Colon (tissue), 2 donors: ENCODE measurements around the gene USP30.

Experiments
- FAIRE-seq: peaks from 2 replicates; lab custom pipeline; 2012; peaks lifted over from hg19 to GRCh38; lab: Jason Lieb, UNC
- donor health status: control.
- donor health status: control.

The USP30 gene

GRCh38 chr12:109127533-109128242 is 75.3 kb downstream of the USP30 start:
- FAIRE-seq: no peak

- FAIRE-seq: no peak
Measured at GRCh38 chr12:109130297-109131153, 78.1 kb downstream of the USP30 start.

DNA sequence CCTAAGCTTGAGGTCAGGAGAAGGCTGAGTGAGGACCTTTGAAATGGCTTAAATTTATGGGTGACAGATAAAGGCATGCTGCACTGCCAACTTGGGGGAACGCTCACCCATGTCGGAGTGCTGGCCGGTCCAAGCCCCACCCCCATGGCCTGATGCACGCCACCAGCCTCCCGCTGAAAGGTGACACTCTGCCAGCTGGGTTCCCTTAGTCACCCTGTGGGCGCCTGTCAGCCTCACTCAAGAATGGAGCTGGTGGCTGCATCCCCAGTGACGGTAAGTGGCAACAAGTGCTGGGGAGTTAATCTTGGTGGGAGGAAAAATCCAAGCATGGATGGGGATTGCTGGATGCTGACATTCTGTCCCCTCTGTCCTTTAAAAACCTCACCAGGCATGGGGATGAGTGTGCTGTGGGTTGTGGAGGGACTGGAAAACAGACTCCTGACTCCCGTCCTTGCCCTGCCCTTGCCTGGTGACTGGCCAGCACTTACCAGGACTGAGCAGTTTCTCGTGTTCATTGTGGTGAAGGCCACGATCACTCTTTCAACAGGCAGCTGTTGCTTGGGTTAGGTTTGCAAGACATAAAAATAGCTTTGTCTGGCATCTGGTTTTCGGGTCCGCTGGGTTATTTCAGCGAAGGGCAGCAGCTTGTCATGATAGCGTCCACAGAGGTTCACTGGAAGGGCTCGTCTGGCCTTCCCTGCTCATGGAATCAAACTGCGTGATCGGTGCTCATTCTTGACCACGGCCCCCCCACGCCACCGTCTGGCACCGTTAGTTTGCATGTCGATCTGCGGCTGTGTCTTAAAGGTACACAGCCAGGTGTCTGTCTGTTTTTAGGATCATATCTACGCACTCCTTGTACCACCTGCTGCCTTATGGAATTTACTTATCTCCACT is 79.0 kb downstream of the USP30 start:
- no peak for FAIRE-seq

GRCh38 chr12:109134186-109134917 is 82.0 kb downstream of the USP30 start:
- no peak for FAIRE-seq

DNA sequence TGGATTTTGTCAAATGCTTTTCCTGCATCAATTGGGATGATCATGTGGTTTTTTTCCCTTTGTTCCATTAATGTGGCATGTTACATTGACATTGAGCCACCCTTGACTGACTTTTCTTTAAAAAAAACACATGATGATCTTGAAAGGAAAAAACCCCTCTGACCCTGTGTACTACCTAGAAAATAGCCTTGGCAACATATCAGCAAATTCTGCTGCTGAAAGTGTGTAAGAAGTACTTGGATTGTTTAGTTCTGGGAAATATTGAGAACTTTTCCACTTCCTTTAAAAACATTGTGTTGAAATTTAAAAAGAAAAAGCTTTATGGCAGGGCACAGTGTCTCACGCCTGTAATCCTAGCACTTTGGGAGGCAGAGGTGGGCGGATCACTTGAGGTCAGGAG is 84.7 kb downstream of the USP30 start:
- FAIRE-seq: no peak
